HL-60/S4 treated with retinoic acid at 250 ng/mL for 4 days and 3 days (cell line): Measurements from ENCODE around the gene ITLN2.
"Not testable (repeated sequence)": the region's sequence is repeated elsewhere in the genome, so short reads cannot be mapped to it uniquely, and the experiment has no call there.

Source experiments
- in situ Hi-C: fragments of 300-500 bp; cut with MboI; formaldehyde crosslinking; loops from 2 replicates; pipeline ENCODE4 v1.7.0; 2022; ENCODE audit warnings: low sequenced_read_pairs

The ITLN2 gene

GRCh38 chr1:160956966-160957365 is 2.4 kb upstream of the ITLN2 start:
- in situ Hi-C loops: loop anchor here (10.0 kb wide), 2 partner anchors 122 to 272 kb away; no protein-coding TSS in a partner anchor

- in situ Hi-C loops: loop anchor here (10.0 kb wide), 2 partner anchors 118 to 268 kb away; no protein-coding TSS in a partner anchor
Observed at GRCh38 chr1:160953030-160953429, 1.6 kb downstream of the ITLN2 start.

GRCh38 chr1:160952129-160952510 is 2.5 kb downstream of the ITLN2 start:
- in situ Hi-C loops: loop anchor here (10.0 kb wide), 2 partner anchors 117 to 267 kb away; no protein-coding TSS in a partner anchor

GRCh38 chr1:160951443-160952128 is 3.0 kb downstream of the ITLN2 start:
- in situ Hi-C loops: loop anchor here (10.0 kb wide), 2 partner anchors 117 to 267 kb away; no protein-coding TSS in a partner anchor

GRCh38 chr1:160950657-160951056 is 4.0 kb downstream of the ITLN2 start:
- in situ Hi-C loops: loop anchor here (10.0 kb wide), 2 partner anchors 116 to 266 kb away; no protein-coding TSS in a partner anchor

GRCh38 chr1:160949881-160950280 is 4.7 kb downstream of the ITLN2 start:
- in situ Hi-C loops: loop anchor here (10.0 kb wide), 2 partner anchors 115 to 265 kb away; no protein-coding TSS in a partner anchor

GRCh38 chr1:160949216-160949880 is 5.3 kb downstream of the ITLN2 start:
- in situ Hi-C loops: not testable (repeated sequence)

- in situ Hi-C loops: not testable (repeated sequence)
Observed at GRCh38 chr1:160947174-160947759, 7.3 kb downstream of the ITLN2 start.

- in situ Hi-C loops: not testable (repeated sequence)
Observed at GRCh38 chr1:160945881-160946280, 8.7 kb downstream of the ITLN2 start.

- in situ Hi-C loops: no loop called here
Observed at GRCh38 chr1:160945079-160945478, 9.5 kb downstream of the ITLN2 start.

- in situ Hi-C loops: no loop called here
Observed at GRCh38 chr1:160942926-160943325, 11.7 kb downstream of the ITLN2 start.

GRCh38 chr1:160936666-160937065 is 17.9 kb downstream of the ITLN2 start:
- in situ Hi-C loops: not testable (repeated sequence)

GRCh38 chr1:160935527-160936258 is 18.9 kb downstream of the ITLN2 start:
- in situ Hi-C loops: no loop called here

GRCh38 chr1:160933305-160933704 is 21.3 kb downstream of the ITLN2 start:
- in situ Hi-C loops: not testable (repeated sequence)

GRCh38 chr1:160925652-160926244 is 28.9 kb downstream of the ITLN2 start:
- in situ Hi-C loops: no loop called here

- in situ Hi-C loops: no loop called here
Observed at GRCh38 chr1:160924791-160925651, 29.6 kb downstream of the ITLN2 start.

GRCh38 chr1:160916666-160917065 is 37.9 kb downstream of the ITLN2 start:
- in situ Hi-C loops: no loop called here

GRCh38 chr1:160913229-160913628 is 41.4 kb downstream of the ITLN2 start:
- in situ Hi-C loops: not testable (repeated sequence)

- in situ Hi-C loops: no loop called here
Observed at GRCh38 chr1:160911925-160912324, 42.7 kb downstream of the ITLN2 start.

- in situ Hi-C loops: no loop called here
Observed at GRCh38 chr1:160911441-160911840, 43.2 kb downstream of the ITLN2 start.
